GM18520 (cell line): ENCODE data around the gene DCAF10.
"Not testable (repeated sequence)": the region's sequence is repeated elsewhere in the genome, so short reads cannot be mapped to it uniquely, and the experiment has no call there.

Experiments
- ATAC-seq: cut with Tn5 transposase; IDR thresholded peaks from one replicate; pipeline ENCODE4 v1.9.1; 2021; ENCODE audit not compliant: unreplicated experiment

The DCAF10 gene

GRCh38 chr9:37859043-37859442, 58.4 kb downstream of the DCAF10 start:
- ATAC-seq: no peak

- ATAC-seq: no peak
Measured at GRCh38 chr9:37862530-37862929, 61.9 kb downstream of the DCAF10 start.

GRCh38 chr9:37870081-37870798, 69.6 kb downstream of the DCAF10 start:
- no peak for ATAC-seq

- no peak for ATAC-seq
Measured at GRCh38 chr9:37870799-37871176, 70.2 kb downstream of the DCAF10 start.

- no peak for ATAC-seq
Measured at GRCh38 chr9:37873955-37874354, 73.4 kb downstream of the DCAF10 start.

- no peak for ATAC-seq
Measured at GRCh38 chr9:37876376-37876775, 75.8 kb downstream of the DCAF10 start.

GRCh38 chr9:37880916-37881479, 80.4 kb downstream of the DCAF10 start:
- ATAC-seq: no peak

- not testable (repeated sequence) for ATAC-seq
Measured at GRCh38 chr9:37887977-37888583, 87.5 kb downstream of the DCAF10 start.

- no peak for ATAC-seq
Measured at GRCh38 chr9:37889536-37889935, 88.9 kb downstream of the DCAF10 start.

GRCh38 chr9:37891042-37891441, 90.4 kb downstream of the DCAF10 start:
- not testable (repeated sequence) for ATAC-seq

GRCh38 chr9:37892063-37892462, 91.5 kb downstream of the DCAF10 start:
- no peak for ATAC-seq

GRCh38 chr9:37897665-37898064, 97.1 kb downstream of the DCAF10 start:
- ATAC-seq: no peak

- ATAC-seq: no peak
Measured at GRCh38 chr9:37899041-37899440, 98.4 kb downstream of the DCAF10 start.

- ATAC-seq: no peak
Measured at GRCh38 chr9:37902131-37902530, 101.5 kb downstream of the DCAF10 start.

GRCh38 chr9:37902796-37903646, 102.4 kb downstream of the DCAF10 start:
- ATAC-seq: no peak

- peak; percentile 86 for ATAC-seq
Measured at GRCh38 chr9:37903647-37904444, 103.2 kb downstream of the DCAF10 start, which contains the start of gene SLC25A51. TSS of gene SLC25A51 (minus strand) at chr9:37904127. CDS start at chr9:37888550, 15,577 bp downstream.

- ATAC-seq: no peak
Measured at GRCh38 chr9:37904445-37905130, 104.0 kb downstream of the DCAF10 start.

GRCh38 chr9:37905131-37905505, 104.5 kb downstream of the DCAF10 start:
- no peak for ATAC-seq

GRCh38 chr9:37905776-37906175, 105.2 kb downstream of the DCAF10 start:
- ATAC-seq: no peak
